NCI-H2081 treated with DMSO at 0.1 percent for 48 hours (cell line): ENCODE data around the gene RAB11FIP5.
"Not testable (repeated sequence)": the region's sequence is repeated elsewhere in the genome, so short reads cannot be mapped to it uniquely, and the experiment has no call there.

Source experiments
- DNase-seq: peaks from one replicate; lab custom pipeline; 2025; lab: John Stamatoyannopoulos, UW

RAB11FIP5 gene

GRCh38 chr2:73112913-73113854 lies at the start of gene RAB11FIP5:
TSS of gene RAB11FIP5 (minus strand) at chr2:73112948. CDS start at chr2:73112777, 171 bp downstream.
- DNase-seq: no peak

- no peak for DNase-seq
Measured at GRCh38 chr2:73156539-73157124, 43.9 kb upstream of the RAB11FIP5 start.

- DNase-seq: no peak
Measured at GRCh38 chr2:73142937-73143336, 30.2 kb upstream of the RAB11FIP5 start.

GRCh38 chr2:73141896-73142295 lies 29.1 kb upstream of the RAB11FIP5 start:
- no peak for DNase-seq

GRCh38 chr2:73135236-73135635 lies 22.5 kb upstream of the RAB11FIP5 start:
- DNase-seq: no peak

GRCh38 chr2:73134471-73134870 lies 21.7 kb upstream of the RAB11FIP5 start:
- DNase-seq: no peak

GRCh38 chr2:73133566-73134197 lies 20.9 kb upstream of the RAB11FIP5 start:
- no peak for DNase-seq

GRCh38 chr2:73131807-73132206 lies 19.1 kb upstream of the RAB11FIP5 start:
- no peak for DNase-seq

GRCh38 chr2:73130790-73131189 lies 18.0 kb upstream of the RAB11FIP5 start:
- DNase-seq: no peak

- DNase-seq: no peak
Measured at GRCh38 chr2:73128841-73129535, 16.2 kb upstream of the RAB11FIP5 start.

- no peak for DNase-seq
Measured at GRCh38 chr2:73122536-73122935, 9.8 kb upstream of the RAB11FIP5 start.

GRCh38 chr2:73119611-73120239 lies 7.0 kb upstream of the RAB11FIP5 start:
- DNase-seq: not testable (repeated sequence)

- no peak for DNase-seq
Measured at GRCh38 chr2:73117441-73117840, 4.7 kb upstream of the RAB11FIP5 start.

- no peak for DNase-seq
Measured at GRCh38 chr2:73116182-73116960, 3.6 kb upstream of the RAB11FIP5 start.

GRCh38 chr2:73114273-73114867 lies 1.6 kb upstream of the RAB11FIP5 start:
- DNase-seq: no peak

GRCh38 chr2:73112026-73112912 lies 479 bp downstream of the RAB11FIP5 start:
- DNase-seq: no peak

GRCh38 chr2:73111073-73112025 lies 1.4 kb downstream of the RAB11FIP5 start:
- no peak for DNase-seq
